OCI-LY1 (cell line): ENCODE measurements around the gene MIF.

Experiments used
- EZH2 ChIP-seq: fragments of 200-600 bp; sonication (generic), shearing (Covaris generic); IDR thresholded peaks from 2 replicates; pipeline ENCODE4 v1.8.0; 2017; ENCODE audit warnings: borderline replicate concordance, mixed run types, mild to moderate bottlenecking, antibody characterized with exemption, low read length, moderate library complexity, mixed read lengths
- TF ChIP-seq, protein P1 (sequence below): fragments of 200-600 bp; sonication (generic), shearing (Covaris generic); IDR thresholded peaks from 2 replicates; pipeline ENCODE4 v1.5.1; 2017; ENCODE audit warnings: mild to moderate bottlenecking, antibody characterized with exemption, low read length, moderate library complexity, mixed read lengths

DNA sequence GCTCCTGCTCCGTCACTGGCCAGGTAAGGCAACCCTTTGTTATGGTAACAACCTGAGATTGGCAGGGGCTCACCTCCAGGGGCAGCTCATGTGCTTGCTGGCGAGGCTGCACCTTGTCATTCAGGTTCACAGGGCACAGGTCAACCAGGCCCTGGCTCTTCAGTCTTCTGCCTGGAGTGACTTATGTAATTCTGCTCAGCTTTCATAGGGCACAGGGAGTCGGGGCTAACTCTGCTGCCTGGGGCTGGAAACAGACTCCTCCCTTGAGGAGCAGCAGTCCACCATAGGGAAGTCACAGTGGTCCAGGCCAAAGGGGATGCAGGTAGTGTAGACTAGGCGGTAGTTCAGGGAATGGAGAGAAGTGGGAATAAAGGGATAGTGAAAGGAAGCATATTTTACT is 1.5 kb upstream of the MIF start:
- TF ChIP-seq, protein P1, sequence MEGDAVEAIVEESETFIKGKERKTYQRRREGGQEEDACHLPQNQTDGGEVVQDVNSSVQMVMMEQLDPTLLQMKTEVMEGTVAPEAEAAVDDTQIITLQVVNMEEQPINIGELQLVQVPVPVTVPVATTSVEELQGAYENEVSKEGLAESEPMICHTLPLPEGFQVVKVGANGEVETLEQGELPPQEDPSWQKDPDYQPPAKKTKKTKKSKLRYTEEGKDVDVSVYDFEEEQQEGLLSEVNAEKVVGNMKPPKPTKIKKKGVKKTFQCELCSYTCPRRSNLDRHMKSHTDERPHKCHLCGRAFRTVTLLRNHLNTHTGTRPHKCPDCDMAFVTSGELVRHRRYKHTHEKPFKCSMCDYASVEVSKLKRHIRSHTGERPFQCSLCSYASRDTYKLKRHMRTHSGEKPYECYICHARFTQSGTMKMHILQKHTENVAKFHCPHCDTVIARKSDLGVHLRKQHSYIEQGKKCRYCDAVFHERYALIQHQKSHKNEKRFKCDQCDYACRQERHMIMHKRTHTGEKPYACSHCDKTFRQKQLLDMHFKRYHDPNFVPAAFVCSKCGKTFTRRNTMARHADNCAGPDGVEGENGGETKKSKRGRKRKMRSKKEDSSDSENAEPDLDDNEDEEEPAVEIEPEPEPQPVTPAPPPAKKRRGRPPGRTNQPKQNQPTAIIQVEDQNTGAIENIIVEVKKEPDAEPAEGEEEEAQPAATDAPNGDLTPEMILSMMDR: no peak
- no peak for TF ChIP-seq EZH2
